HG02798 (cell line): ENCODE data around the gene PLPP7.
"Not testable (repeated sequence)": the region's sequence is repeated elsewhere in the genome, so short reads cannot be mapped to it uniquely, and the experiment has no call there.

Experiments used
- ATAC-seq: cut with Tn5 transposase; IDR thresholded peaks from one replicate; pipeline ENCODE4 v1.9.1; 2021; ENCODE audit warnings: mild to moderate bottlenecking; ENCODE audit not compliant: unreplicated experiment, poor library complexity

The PLPP7 gene

DNA sequence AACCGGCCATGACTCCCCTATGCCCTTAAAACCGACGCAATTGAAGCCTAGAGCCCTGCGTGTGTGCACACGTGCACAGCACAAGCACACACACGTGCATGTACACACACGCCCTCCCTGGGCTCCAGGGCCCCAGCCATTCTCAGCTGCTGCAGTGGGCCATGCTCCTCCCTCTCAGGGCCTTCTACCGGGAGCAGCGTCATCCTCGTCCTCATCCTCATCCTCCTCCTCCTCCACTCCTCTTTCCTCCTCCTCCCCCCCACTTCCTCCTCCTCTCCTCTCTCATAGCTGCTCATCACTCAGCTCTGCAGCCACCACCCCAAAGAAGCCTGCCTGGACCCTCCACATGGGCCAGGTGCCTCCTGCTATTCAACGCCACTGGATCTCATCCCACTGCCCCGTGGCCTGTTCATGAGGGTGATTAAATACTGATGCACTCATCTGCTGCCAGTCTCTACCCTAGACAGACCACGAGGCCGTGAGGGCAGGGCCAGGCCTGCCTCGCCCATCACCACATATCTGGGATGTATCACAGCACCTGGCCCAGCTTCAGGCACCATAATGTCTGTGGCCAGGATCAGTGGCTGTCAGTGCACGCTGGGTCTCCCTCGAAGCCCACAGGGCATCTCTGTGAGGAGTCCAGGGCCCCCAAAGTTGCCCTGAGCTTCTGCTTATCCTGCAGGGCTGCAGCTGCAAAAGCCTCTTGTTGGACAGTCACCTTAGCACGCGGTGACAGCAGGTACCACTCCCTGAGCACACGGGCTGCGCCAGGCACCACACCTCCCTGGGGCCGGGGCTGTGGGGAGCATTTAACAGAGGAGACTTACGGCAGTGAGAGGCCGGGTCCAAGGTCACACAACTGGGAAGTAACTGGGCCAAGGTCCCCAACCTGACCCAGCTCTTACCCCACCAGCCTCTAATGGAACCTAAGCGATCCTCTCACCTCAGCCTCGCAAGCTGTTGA lies 23.0 kb upstream of the PLPP7 start:
- no peak for ATAC-seq

DNA sequence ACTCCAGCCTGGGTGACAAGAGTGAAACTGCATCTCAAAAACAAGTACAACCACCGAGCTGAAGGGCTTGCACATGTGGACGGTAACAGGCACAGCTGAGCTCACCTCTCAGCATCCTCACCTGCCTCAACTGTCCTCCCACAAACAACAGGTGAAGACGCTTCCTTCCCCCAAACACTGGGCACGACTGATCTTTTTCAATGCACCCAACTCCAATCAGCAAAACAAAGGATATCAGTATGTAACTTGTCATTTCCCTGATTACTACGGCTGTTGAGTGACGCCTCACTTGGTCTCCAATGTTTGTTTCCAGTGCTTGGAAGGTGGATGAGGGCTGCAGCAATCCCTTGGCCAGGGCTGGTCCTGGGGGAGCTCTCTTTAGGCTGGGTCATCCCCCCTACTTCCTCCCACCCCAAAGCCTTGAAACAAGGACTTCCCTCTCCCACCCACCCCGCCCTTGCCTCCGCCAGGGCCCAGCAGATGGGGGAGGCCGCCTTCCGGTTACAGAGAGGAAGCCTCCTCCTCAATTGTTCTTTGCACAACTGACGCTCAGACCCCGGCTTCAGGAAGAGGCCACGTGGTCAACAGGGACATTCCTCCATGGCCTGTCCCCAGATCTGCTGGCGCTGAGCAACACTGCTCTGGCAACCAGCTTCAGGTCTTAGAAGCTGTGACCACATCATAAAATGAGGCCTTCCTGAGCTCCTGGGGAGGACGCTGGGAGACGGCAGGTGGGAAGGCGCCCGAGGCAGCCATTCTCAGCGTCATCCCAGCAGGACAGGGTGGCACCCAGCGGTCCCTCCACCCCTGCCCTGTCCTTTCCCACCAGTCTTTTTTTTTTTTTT lies 19.1 kb upstream of the PLPP7 start:
- no peak for ATAC-seq

DNA sequence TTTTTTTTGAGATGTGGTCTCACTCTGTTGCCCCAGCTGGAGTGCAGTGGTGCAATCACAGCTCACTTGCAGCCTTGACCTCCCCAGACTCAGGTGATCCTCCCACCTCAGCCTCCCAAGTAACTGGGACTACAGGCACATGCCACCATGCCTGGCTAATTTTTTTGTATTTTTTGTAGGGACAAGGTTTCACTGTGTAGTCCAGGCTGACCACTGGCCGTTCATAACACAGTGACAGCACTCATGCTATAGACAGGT lies 18.6 kb upstream of the PLPP7 start:
- ATAC-seq = not testable (repeated sequence)

GRCh38 chr9:131271506-131271931 lies 18.0 kb upstream of the PLPP7 start:
- ATAC-seq = no peak

- no peak for ATAC-seq
Observed at GRCh38 chr9:131272212-131272611, 17.3 kb upstream of the PLPP7 start.

- no peak for ATAC-seq
Observed at GRCh38 chr9:131273146-131273855, 16.2 kb upstream of the PLPP7 start.

- no peak for ATAC-seq
Observed at GRCh38 chr9:131273856-131274673, 15.5 kb upstream of the PLPP7 start.

- ATAC-seq = no peak
Observed at GRCh38 chr9:131274674-131275331, 14.7 kb upstream of the PLPP7 start.

DNA sequence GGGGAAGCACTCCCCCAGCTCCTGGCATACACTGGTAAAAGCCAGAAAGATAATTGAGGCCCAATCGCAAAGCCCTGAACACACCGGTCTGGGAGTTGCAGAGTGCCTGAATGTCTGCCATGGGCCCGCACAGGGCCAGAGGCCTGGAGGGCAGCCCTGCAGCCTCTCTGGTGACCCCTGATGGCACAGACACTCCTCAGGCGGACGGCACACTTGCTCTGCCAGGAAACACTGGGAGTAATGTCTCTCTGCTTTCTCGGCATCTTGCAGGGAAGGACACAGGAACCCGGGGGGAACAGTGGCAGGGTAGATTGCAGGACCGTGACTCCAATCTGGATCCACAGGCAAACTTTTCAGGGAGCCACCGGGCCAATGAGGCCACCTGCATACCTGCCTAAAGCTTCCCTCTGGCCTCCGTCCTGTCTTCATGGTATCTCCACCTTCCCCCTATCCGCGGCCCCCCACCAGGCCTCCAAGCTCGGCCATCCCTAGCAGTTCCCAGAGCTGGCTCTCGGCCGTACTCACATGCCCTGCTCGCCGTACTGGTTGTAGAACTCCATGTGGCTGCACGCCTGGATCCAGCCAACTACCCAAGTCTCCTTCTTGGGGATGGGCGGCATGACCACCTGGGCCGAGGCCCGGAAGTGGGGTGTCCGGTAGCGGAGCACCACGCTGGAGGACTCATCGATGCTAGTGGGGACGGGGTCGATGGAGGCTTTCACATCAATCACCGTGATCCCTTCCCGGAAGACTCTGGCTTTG lies 14.0 kb upstream of the PLPP7 start:
- ATAC-seq = no peak

GRCh38 chr9:131276094-131276888 lies 13.2 kb upstream of the PLPP7 start, which contains the start of gene FAM78A:
FAM78A (minus strand) TSS chr9:131276510; CDS start chr9:131276179, 331 bp downstream.
- peak; percentile 18 for ATAC-seq

DNA sequence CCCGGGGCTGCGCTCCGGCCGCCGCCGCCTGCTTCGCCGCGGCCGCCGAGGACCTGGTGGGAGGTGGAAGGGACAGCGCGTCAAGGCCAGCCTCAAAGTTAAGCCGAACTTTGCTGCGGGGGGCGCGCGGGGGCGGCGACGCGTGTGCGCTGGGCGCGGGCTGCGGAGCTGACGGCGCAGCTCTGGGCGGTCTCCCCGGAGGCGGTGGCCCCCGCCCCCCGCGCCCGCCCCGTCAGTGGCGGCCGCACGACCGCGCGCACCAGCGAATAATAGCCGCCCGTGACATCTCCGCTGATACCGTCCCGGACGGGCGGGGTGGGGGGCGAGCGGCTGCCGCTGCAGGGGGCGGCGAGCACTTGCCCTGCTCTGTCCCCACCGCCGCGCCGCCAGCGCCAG lies 12.6 kb upstream of the PLPP7 start:
- ATAC-seq = peak; percentile 11

GRCh38 chr9:131277287-131277909 lies 12.1 kb upstream of the PLPP7 start:
- peak; percentile 11 for ATAC-seq

DNA sequence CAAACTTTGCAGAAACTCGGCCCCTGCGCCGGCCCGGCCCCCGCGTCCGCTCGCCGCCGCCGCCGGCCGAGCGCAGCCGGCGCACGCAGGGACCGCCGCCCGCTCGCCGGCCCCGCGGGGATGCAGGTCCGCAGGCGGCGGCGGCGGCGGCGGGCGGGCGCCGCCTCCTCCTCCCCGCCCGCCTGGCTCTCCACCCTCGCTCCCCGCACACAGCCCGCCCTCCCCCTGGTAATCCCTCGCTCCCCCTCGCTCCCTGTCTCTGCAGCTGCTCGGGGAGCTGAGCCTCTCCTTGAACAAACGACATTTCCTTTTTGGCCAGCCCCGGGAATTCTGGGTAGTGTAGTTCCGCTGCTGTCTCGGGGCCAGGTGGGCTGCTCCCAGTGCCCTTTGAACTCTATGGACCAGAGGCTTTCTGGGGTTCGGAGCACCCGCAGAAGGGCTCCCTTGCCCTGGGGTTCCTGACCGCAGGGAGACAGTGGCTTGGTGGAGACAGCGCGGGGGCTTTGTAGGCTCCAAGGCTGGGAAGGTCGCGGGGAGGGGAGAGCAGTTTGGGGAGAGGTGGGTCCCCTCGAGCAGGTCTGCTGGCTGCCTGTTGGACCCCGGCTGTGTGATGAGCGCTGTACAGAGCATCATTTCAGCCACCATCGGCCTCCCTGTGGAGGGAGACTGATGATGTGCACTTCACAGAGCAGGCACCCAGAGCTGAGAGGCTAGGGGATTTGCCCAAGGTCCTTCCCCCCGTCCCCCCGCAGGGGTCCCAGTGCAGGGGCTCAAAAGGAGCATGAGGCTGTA lies 11.4 kb upstream of the PLPP7 start:
- ATAC-seq = peak; percentile 30

GRCh38 chr9:131278702-131279111 lies 10.8 kb upstream of the PLPP7 start:
- no peak for ATAC-seq

GRCh38 chr9:131279196-131279862 lies 10.2 kb upstream of the PLPP7 start:
- ATAC-seq = no peak
